DND-41 (cell line): ENCODE data around the gene ITSN2.

Source experiments
- EZH2 ChIP-seq: IDR thresholded peaks from 3 replicates; pipeline ENCODE4 v1.6.1; 2012; ENCODE audit warnings: borderline replicate concordance, low read depth, mild to moderate bottlenecking, moderate library complexity, low read length, inconsistent platforms; ENCODE audit not compliant: severe bottlenecking
- TF ChIP-seq, protein P1 (sequence below): IDR thresholded peaks from 2 replicates; pipeline ENCODE4 v1.5.1; 2012; ENCODE audit warnings: borderline replicate concordance, low read length, moderate library complexity, mild to moderate bottlenecking; ENCODE audit not compliant: poor library complexity, severe bottlenecking; ENCODE audit errors: extremely low read depth

DNA sequence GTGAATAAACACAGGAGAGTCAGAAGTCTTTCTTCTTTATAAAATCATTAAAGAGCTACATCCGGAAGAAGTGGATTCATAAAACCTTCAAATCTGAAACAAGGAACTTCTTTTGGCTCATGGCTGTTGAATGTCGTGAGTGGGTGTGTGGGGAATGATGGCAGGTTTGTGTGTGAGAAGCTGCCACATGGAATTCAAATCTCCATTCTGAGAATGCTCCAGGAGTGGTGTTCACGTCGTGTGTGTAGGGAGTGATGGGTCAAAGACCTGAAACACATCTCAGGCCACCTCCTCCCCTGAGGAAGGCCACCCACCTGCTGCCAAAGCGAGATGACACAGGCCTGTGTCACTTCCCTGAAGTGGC is 156.6 kb downstream of the ITSN2 start:
- TF ChIP-seq, protein P1, sequence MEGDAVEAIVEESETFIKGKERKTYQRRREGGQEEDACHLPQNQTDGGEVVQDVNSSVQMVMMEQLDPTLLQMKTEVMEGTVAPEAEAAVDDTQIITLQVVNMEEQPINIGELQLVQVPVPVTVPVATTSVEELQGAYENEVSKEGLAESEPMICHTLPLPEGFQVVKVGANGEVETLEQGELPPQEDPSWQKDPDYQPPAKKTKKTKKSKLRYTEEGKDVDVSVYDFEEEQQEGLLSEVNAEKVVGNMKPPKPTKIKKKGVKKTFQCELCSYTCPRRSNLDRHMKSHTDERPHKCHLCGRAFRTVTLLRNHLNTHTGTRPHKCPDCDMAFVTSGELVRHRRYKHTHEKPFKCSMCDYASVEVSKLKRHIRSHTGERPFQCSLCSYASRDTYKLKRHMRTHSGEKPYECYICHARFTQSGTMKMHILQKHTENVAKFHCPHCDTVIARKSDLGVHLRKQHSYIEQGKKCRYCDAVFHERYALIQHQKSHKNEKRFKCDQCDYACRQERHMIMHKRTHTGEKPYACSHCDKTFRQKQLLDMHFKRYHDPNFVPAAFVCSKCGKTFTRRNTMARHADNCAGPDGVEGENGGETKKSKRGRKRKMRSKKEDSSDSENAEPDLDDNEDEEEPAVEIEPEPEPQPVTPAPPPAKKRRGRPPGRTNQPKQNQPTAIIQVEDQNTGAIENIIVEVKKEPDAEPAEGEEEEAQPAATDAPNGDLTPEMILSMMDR, result no peak
- no peak for TF ChIP-seq EZH2
